ENCODE data around the gene ZBTB40. TPM values are rescaled to one million over a fixed set of nuclear protein-coding genes. Genes with fewer than 3 reads are reported as not detected.
A peak's percentile ranks its signal among the peaks of the same experiment; 100 is the strongest.

The ZBTB40 gene
- total RNA-seq, 1 experiment from 2014 or later: 16.3 TPM

- Mint-ChIP-seq H3K4me1 (peaks cover 45 to 61% of the 10 kb centered on the region in 2 experiments), H3K27ac (no peak overlapping the region), H3K36me3 (ENCODE audit: insufficient read depth in 1 of 3, low read depth in 3 of 3) (no peaks in the 10 kb centered on the region; a peak in 1 of 7 replicates), H3K9me3 (no peaks in the 10 kb centered on the region; a peak in 2 of 5 replicates), H3K4me3 (0 out of 5 replicates have a peak overlapping the region, but pooled peaks of 1 of the 2 experiments have one; percentile 23), H3K27me3 (ENCODE audit: low read depth) (peaks cover 23% of the 10 kb centered on the region)
- no CpG with 5 or more reads among the region's 3 CpGs for WGBS (ENCODE audit: extremely low coverage, insufficient read length, low lambda C conversion rate)
- Histone ChIP-seq H2AFZ (ENCODE audit: low read length) (no peak overlapping the region), H3K56ac (ENCODE audit: insufficient read length, low read depth, low read length) (no peak overlapping the region), H3K18ac (ENCODE audit: insufficient read length, low read depth, low read length) (no peak overlapping the region), H4K20me1 (ENCODE audit: control insufficient read depth, insufficient read depth, insufficient read length) (peaks cover 2% of the 10 kb centered on the region), H3K4ac (ENCODE audit: low read depth, low read length) (no peak overlapping the region), H2BK15ac (ENCODE audit: low read depth, low read length) (no peak overlapping the region), H4K5ac (ENCODE audit: insufficient read length, low read depth, low read length) (no peak overlapping the region), H3K14ac (ENCODE audit: insufficient read depth, low read length) (no peak overlapping the region), H3K4me1 (ENCODE audit: insufficient read depth, low read length) (peaks cover 10% of the 10 kb centered on the region; the same call in 1 of the 2 replicates), H3K27ac (ENCODE audit: insufficient read length, low read depth, low read length) (no peak overlapping the region), H3T11ph (ENCODE audit: low read length) (no peak overlapping the region), H2BK12ac (ENCODE audit: insufficient read length, low read depth, low read length) (no peak overlapping the region), H2BK20ac (ENCODE audit: low read depth, low read length, poor library complexity, severe bottlenecking) (no peak overlapping the region), H3K4me2 (ENCODE audit: insufficient read depth, insufficient read length, low read length) (no peak overlapping the region), H2AK5ac (ENCODE audit: insufficient read length, low read length) (no peak overlapping the region), H3K9me3 (ENCODE audit: control insufficient read depth, low read depth, low read length) (no peaks in the 10 kb centered on the region), H2BK5ac (ENCODE audit: insufficient read length, low read length) (no peak overlapping the region), H3K9ac (ENCODE audit: extremely low read depth, insufficient read length, low read length) (no peak overlapping the region), H4K8ac (replicated peaks; ENCODE audit: insufficient read length, low read depth, low read length) (no peak overlapping the region), H3K79me2 (ENCODE audit: insufficient read depth, low read length) (no peaks in the 10 kb centered on the region), H2BK120ac (ENCODE audit: low read depth, low read length, poor library complexity, severe bottlenecking) (no peak overlapping the region), H3K27me3 (ENCODE audit: insufficient read depth, low read length) (no peaks in the 10 kb centered on the region), H3K79me1 (ENCODE audit: insufficient read depth, low read depth, low read length, poor library complexity, severe bottlenecking) (no peaks in the 10 kb centered on the region), H3K23ac (ENCODE audit: insufficient read length, low read depth, low read length) (no peak overlapping the region), H4K91ac (ENCODE audit: insufficient read length, low read depth, low read length) (no peak overlapping the region), H3K23me2 (ENCODE audit: insufficient read length, low read depth, low read length, poor library complexity, severe bottlenecking) (no peaks in the 10 kb centered on the region)
- TF ChIP-seq CTCF (conservative IDR thresholded peaks at IDR 0.05): no peak
- no peak for DNase-seq
These were observed 103.7 kb downstream of the ZBTB40 start for GRCh38 chr1:22555371-22555656.
